Right lobe of liver (tissue), 6 donors: ENCODE results near the gene HSD11B1L. TPM values are rescaled to one million over a fixed set of nuclear protein-coding genes. Genes with fewer than 3 reads are reported as not detected.

Source experiments
- ATAC-seq, 4 donors: fragments of 200-7000 bp; cut with Tn5 transposase; one replicate each; pipeline ENCODE4 v1.9.1; 2020; ENCODE audit warnings: mild to moderate bottlenecking in 4 of 4, moderate library complexity in 4 of 4
- DNase-seq, 3 donors: peaks; one replicate each; pipeline ENCODE4 v3.0.0-alpha.2; 2020
- H3K27ac ChIP-seq, 3 donors: fragments of 200-600 bp; one replicate each; pipeline ENCODE4 v1.8.0; 2022
- H3K27me3 ChIP-seq, 2 donors: fragments of 200-600 bp; one replicate each; pipeline ENCODE4 v1.8.0; 2022
- H3K36me3 ChIP-seq, 4 donors: fragments of 200-600 bp; sonication (generic) in 1 of 4; one replicate each; pipeline versions ENCODE4 v1.5.1 to v1.8.0; 2017 to 2022; ENCODE audit warnings: control low read depth in 1 of 4
- H3K4me1 ChIP-seq, 4 donors: fragments of 200-600 bp; sonication (generic) in 1 of 4; one replicate each; pipeline versions ENCODE4 v1.5.1 to v1.8.0; 2017 to 2022; ENCODE audit warnings: control low read depth in 1 of 4
- H3K4me3 ChIP-seq, 3 donors: fragments of 200-600 bp; one replicate each; pipeline ENCODE4 v1.8.0; 2022
- H3K9me3 ChIP-seq, 4 donors: fragments of 200-600 bp; sonication (generic) in 1 of 4; one replicate each; pipeline versions ENCODE4 v1.5.1 to v1.8.0; 2017 to 2022; ENCODE audit warnings: control low read depth in 1 of 4
- CTCF ChIP-seq, 4 donors: fragments of 200-600 bp in 3 of 4; fragments of 450-650 bp in 1 of 4; IDR thresholded peaks; one replicate each; pipeline versions ENCODE4 v1.5.1 to v1.8.0; 2016 to 2022; ENCODE audit warnings: antibody characterized with exemption in 4 of 4, mild to moderate bottlenecking in 2 of 4
- POLR2A ChIP-seq: fragments of 450-650 bp; IDR thresholded peaks from one replicate; pipeline ENCODE4 v1.6.1; 2017; ENCODE audit warnings: antibody characterized with exemption, mild to moderate bottlenecking
- WGBS: methylation state at CpG from one replicate; pipeline ENCODE4 v1.1.6; 2018; ENCODE audit warnings: low coverage, low lambda C conversion rate; ENCODE audit not compliant: insufficient coverage; ENCODE audit errors: missing lambda C conversion rate; 5-methylcytosine and 5-hydroxymethylcytosine counted together
- intact Hi-C, 2 donors: fragments of 100-400 bp; cut with DNase I; formaldehyde crosslinking; loops; one replicate each; pipeline versions ENCODE4 v1.11.2 to v1.14.1; 2022
- total RNA-seq, 6 experiments: library from RNA; depleted of rRNA in 2 of 6; stranded (reverse); fragments of >200 nt in 2 of 6; fragmentation: NEBNext Ultra II Directional in 3 of 6; extraction: Animal tissue kit (Norgen Biotek cat#: 25700) in 3 of 6; gene quantifications; one replicate each; pipeline versions ENCODE4 v1.1.0 to v1.2.4, GENCODE V29; 2016 to 2023
- donor health status: DM: no; HTN: yes; CAD: no.
- donor health status: DM: no; HTN: no; CAD: no.
- donor health status: DM: no; HTN: no; CAD: no.
- donor health status: DM: no; HTN: yes; CAD: no.
- donor health status: DM: no; HTN: yes; CAD: no.

Gene HSD11B1L
- total RNA-seq, 6 experiments from 2014 or later = 1.6 to 10.3 (median 4.0) TPM

- H3K36me3 ChIP-seq = peaks cover 0 to 71% (median 20%) of the 10 kb centered on the region in 4 donors
- H3K4me3 ChIP-seq = no peak overlapping the region
- no peak for TF ChIP-seq CTCF (IDR thresholded peaks at IDR 0.05)
- H3K27me3 ChIP-seq = no peaks in the 10 kb centered on the region
- ATAC-seq (no peak), DNase-seq (peak in 1 of 3 donors; percentile 48)
- intact Hi-C loops = no loop called here
- H3K27ac ChIP-seq = no peak overlapping the region
- 80% methylated on average over 1 of the region's 42 CpGs for WGBS
- H3K4me1 ChIP-seq = peaks cover 0 to 7% (median 0%) of the 10 kb centered on the region in 4 donors
- H3K9me3 ChIP-seq = no peaks in the 10 kb centered on the region
Observed at GRCh38 chr19:5696196-5697021, 15.6 kb downstream of the HSD11B1L start.

GRCh38 chr19:5697022-5697889, 16.4 kb downstream of the HSD11B1L start:
- ATAC-seq (no peak), DNase-seq (no peak)
- no peak for TF ChIP-seq CTCF (IDR thresholded peaks at IDR 0.05)
- no peak for TF ChIP-seq POLR2A
- H3K4me3 ChIP-seq = no peak overlapping the region
- 78% methylated on average over 9 of the region's 25 CpGs for WGBS
- no peak overlapping the region for H3K27ac ChIP-seq
- H3K9me3 ChIP-seq = no peaks in the 10 kb centered on the region
- no peaks in the 10 kb centered on the region for H3K27me3 ChIP-seq
- H3K36me3 ChIP-seq = peaks cover 0 to 62% (median 20%) of the 10 kb centered on the region in 4 donors
- intact Hi-C loops = no loop called here
- H3K4me1 ChIP-seq = no peaks in the 10 kb centered on the region

GRCh38 chr19:5697890-5698634, 17.2 kb downstream of the HSD11B1L start:
- H3K27ac ChIP-seq = no peak overlapping the region
- peaks cover 0 to 54% (median 19%) of the 10 kb centered on the region in 4 donors for H3K36me3 ChIP-seq
- DNase-seq (peak in 1 of 3 donors; percentile 42), ATAC-seq (no peak)
- H3K27me3 ChIP-seq = no peaks in the 10 kb centered on the region
- WGBS = 76% methylated on average over 3 of the region's 30 CpGs
- intact Hi-C loops = no loop called here
- H3K4me3 ChIP-seq = no peak overlapping the region
- TF ChIP-seq POLR2A (no peak), CTCF (IDR thresholded peaks at IDR 0.05) (no peak)
- no peaks in the 10 kb centered on the region for H3K9me3 ChIP-seq
- no peaks in the 10 kb centered on the region for H3K4me1 ChIP-seq

- ATAC-seq (no peak), DNase-seq (peak in 1 of 3 donors; percentile 46)
- no peaks in the 10 kb centered on the region for H3K27me3 ChIP-seq
- no peak for TF ChIP-seq CTCF (IDR thresholded peaks at IDR 0.05)
- TF ChIP-seq POLR2A = no peak
- no peak overlapping the region for H3K4me3 ChIP-seq
- H3K9me3 ChIP-seq = no peaks in the 10 kb centered on the region
- H3K4me1 ChIP-seq = no peaks in the 10 kb centered on the region
- peaks cover 0 to 55% (median 18%) of the 10 kb centered on the region in 4 donors for H3K36me3 ChIP-seq
- intact Hi-C loops = no loop called here
- H3K27ac ChIP-seq = no peak overlapping the region
- 62% methylated on average over 3 of the region's 38 CpGs for WGBS
Observed at GRCh38 chr19:5698635-5699422, 18.0 kb downstream of the HSD11B1L start.
